NB4 (cell line): ENCODE data around the gene PPCDC.

Experiments
- DNase-seq: peaks from one replicate; pipeline ENCODE4 v3.0.0; 2010; ENCODE audit warnings: low read depth
- H3K4me3 ChIP-seq: one replicate; pipeline ENCODE4 v1.5.1; 2011; ENCODE audit warnings: mild to moderate bottlenecking, low read depth, low read length, moderate library complexity
- MYC ChIP-seq: IDR thresholded peaks from 2 replicates; pipeline ENCODE4 v1.6.1; 2011; ENCODE audit warnings: low read depth, low read length
- POLR2A ChIP-seq: IDR thresholded peaks from 2 replicates; pipeline ENCODE4 v1.6.1; 2011; ENCODE audit warnings: mild to moderate bottlenecking; ENCODE audit not compliant: insufficient read length; ENCODE audit errors: extremely low read depth
- TF ChIP-seq, protein P1 (sequence below): IDR thresholded peaks from 2 replicates; pipeline ENCODE4 v1.6.1; 2011; ENCODE audit warnings: low read depth, low read length
- TF ChIP-seq, protein P2 (sequence below): IDR thresholded peaks from one replicate; pipeline ENCODE4 v1.5.1; 2012; ENCODE audit warnings: low read depth, low read length

Gene PPCDC

DNA sequence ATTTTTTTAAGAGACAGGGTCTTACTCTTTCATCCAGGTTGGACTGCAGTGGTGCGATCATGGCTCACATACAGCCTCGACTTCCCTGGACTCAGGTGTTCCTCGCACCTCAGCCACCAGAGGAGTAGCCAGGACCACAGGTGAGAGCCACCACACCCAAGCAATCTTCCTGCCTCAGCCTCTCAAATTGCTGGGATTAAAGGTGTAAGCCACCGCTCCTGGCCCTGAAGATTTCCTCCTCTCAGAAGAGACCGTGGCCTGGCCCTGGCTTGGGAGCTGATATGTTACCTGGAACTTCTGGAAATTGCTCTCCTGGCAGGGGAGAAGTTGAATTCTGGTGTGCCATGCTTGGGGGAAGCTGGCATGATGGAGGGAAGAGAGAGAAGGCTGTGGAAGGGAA lies 36.2 kb downstream of the PPCDC start:
- no peak for TF ChIP-seq POLR2A
- TF ChIP-seq, protein P1, sequence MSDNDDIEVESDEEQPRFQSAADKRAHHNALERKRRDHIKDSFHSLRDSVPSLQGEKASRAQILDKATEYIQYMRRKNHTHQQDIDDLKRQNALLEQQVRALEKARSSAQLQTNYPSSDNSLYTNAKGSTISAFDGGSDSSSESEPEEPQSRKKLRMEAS, result no peak
- no peak for TF ChIP-seq MYC
- TF ChIP-seq, protein P2, sequence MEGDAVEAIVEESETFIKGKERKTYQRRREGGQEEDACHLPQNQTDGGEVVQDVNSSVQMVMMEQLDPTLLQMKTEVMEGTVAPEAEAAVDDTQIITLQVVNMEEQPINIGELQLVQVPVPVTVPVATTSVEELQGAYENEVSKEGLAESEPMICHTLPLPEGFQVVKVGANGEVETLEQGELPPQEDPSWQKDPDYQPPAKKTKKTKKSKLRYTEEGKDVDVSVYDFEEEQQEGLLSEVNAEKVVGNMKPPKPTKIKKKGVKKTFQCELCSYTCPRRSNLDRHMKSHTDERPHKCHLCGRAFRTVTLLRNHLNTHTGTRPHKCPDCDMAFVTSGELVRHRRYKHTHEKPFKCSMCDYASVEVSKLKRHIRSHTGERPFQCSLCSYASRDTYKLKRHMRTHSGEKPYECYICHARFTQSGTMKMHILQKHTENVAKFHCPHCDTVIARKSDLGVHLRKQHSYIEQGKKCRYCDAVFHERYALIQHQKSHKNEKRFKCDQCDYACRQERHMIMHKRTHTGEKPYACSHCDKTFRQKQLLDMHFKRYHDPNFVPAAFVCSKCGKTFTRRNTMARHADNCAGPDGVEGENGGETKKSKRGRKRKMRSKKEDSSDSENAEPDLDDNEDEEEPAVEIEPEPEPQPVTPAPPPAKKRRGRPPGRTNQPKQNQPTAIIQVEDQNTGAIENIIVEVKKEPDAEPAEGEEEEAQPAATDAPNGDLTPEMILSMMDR, result no peak
- no peak overlapping the region for H3K4me3 ChIP-seq
- no peak for DNase-seq

DNA sequence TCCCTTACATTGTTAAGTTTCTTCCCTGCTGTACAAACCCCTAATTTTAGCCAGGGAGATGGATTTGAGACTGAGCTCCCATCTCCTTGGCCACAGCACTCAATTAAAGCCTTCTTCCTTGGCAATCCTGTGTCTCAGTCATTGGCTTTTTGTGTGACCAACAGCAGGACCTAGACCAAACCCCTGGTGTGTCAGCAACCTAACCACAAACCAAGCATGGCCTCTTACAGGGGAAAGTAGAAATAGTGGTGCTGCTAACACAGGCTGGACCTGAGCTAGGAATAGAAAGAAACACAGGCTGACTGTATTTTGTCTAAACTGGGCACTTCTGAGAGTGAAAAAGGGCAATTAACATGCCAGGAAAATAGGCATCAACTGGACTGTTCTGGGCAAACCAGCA lies 37.9 kb downstream of the PPCDC start:
- no peak overlapping the region for H3K4me3 ChIP-seq
- DNase-seq, result peak; percentile 92
- no peak for TF ChIP-seq POLR2A
- TF ChIP-seq MYC, result peak; percentile 8; the same call in 1 of the 2 replicates
- TF ChIP-seq, protein P1, result no peak
- TF ChIP-seq, protein P2, result no peak

DNA sequence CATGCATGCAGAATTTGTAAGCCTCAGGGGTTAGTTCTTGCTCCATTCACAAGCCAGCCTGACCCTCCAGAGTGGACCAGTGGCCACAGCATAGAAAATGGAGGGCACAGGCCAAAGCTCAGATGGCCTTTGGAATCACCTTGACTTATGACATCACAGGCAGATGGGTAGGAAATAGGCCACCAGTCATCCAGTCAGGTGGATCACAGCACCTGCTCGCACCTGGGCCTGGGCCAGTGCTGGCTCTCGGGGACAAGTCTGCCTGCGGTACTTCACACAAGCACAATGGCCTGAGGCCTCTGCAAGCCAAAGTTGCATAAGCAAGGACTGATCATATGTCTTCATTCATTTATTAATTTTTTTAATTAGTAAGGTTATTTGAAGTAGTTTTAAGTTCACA lies 39.3 kb downstream of the PPCDC start:
- H3K4me3 ChIP-seq, result no peak overlapping the region
- no peak for DNase-seq
- TF ChIP-seq MYC (no peak), POLR2A (no peak)
- TF ChIP-seq, protein P1, result no peak
- TF ChIP-seq, protein P2, result no peak

DNA sequence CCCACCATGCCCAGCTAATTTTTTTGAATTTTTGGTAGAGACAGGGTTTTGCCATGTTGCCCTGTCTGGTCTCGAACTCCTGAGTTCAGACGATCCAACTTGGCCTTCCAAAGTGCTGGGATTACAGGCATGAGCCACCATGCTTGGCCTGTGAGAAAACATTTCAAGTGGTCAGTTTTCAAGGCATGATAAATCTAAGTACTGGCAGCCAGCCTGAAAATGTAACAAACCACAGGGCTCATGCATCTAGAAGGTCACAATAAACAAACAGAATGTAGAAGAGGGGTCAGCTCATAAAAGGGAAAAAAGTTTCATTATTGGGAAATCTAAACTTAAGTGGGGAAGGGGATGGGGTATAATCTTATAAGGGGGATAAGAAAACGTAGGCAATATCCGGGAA lies 39.9 kb downstream of the PPCDC start:
- TF ChIP-seq MYC, result no peak
- TF ChIP-seq, protein P1, result no peak
- no peak for DNase-seq
- no peak overlapping the region for H3K4me3 ChIP-seq

DNA sequence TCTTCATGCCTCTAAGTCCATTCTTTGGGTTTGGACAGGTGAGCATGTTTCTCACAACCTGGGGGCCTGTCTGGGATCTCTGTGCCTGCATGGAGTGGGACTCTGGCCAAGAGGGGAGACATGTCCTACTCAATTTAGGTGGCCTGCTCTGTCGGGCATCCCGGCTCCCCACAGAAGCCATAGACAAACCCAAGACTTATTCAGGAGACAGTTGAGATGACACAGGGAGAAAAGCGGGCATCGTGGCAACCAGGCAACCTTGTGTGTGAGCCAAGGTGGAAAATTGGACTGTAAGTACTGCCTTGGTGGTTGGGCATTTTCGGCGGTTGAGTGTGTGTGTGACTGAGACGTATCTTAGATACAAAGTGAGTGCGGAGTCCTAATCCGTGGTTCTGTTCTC lies 40.5 kb downstream of the PPCDC start:
- TF ChIP-seq, protein P2, result no peak
- TF ChIP-seq POLR2A (no peak), MYC (no peak)
- TF ChIP-seq, protein P1, result no peak
- no peak overlapping the region for H3K4me3 ChIP-seq
- DNase-seq, result no peak

DNA sequence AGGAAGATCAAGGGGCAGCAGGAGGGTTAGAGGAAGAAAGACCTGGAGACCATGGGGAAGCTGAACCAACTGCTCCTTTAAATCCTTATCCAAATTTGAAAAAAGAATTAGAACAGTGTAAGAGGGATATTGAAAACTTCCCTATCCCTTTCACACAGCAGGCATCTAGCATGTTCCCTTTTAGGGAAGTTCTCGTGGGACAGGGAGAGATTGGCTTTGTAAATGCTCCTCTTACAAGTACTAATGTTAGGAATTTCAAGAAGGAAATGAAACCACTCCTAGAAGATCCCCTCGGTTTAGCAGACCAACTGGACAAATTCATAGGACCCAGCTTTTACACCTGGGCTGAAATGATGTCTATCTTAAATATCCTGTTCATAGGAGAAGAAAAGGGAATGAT lies 41.5 kb downstream of the PPCDC start:
- H3K4me3 ChIP-seq, result no peak overlapping the region
- no peak for DNase-seq
- TF ChIP-seq POLR2A (no peak), MYC (no peak)
- TF ChIP-seq, protein P1, result no peak
- TF ChIP-seq, protein P2, result no peak
